Common myeloid progenitor, CD34-positive (primary cell): Measurements from ENCODE around the gene TBC1D22B. TPM values are rescaled to one million over a fixed set of nuclear protein-coding genes. Genes with fewer than 3 reads are reported as not detected.
A peak's percentile ranks its signal among the peaks of the same experiment; 100 is the strongest.

ENCODE experiments used
- CTCF ChIA-PET: fragments of 350-600 bp; sonication (Branson Sonifier 250); formaldehyde crosslinking; loops from one replicate; lab custom pipeline; 2021; ENCODE audit warnings: antibody characterized with exemption; lab: Charles Lee
- POLR2A ChIA-PET: fragments of 350-600 bp; sonication (Branson Sonifier 250); formaldehyde crosslinking; loops from one replicate; lab custom pipeline; 2021; ENCODE audit warnings: antibody characterized with exemption; lab: Charles Lee
- DNase-seq, 3 donors: peaks; one replicate each; pipeline versions ENCODE4 v3.0.0 to v3.0.0-alpha.2; 2013
- H3K27ac ChIP-seq, 2 experiments: 1 replicate in 1 of 2; 2 replicates in 1 of 2; pipeline ENCODE4 v1.7.0; 2013; ENCODE audit warnings: inconsistent platforms in 2 of 2, low read length in 2 of 2, mild to moderate bottlenecking in 2 of 2, low read depth in 1 of 2, moderate library complexity in 1 of 2; ENCODE audit not compliant: severe bottlenecking in 2 of 2, insufficient read depth in 1 of 2, poor library complexity in 1 of 2
- H3K27me3 ChIP-seq, 5 experiments: replicated peaks in 2 of 5; 1 replicate in 3 of 5; 2 replicates in 2 of 5; pipeline versions ENCODE4 v1.6.1 to v1.7.0; 2013; ENCODE audit warnings: low read length in 4 of 5, mild to moderate bottlenecking in 2 of 5, moderate library complexity in 2 of 5, inconsistent platforms in 1 of 5; ENCODE audit not compliant: insufficient read depth in 5 of 5, control insufficient read depth in 4 of 5
- H3K36me3 ChIP-seq, 4 experiments: 1 replicate in 2 of 4; 2 replicates in 2 of 4; pipeline versions ENCODE4 v1.6.1 to v1.7.0; 2013; ENCODE audit warnings: low read length in 3 of 4, control low read depth in 1 of 4, mild to moderate bottlenecking in 1 of 4; ENCODE audit not compliant: control insufficient read depth in 4 of 4, insufficient read depth in 4 of 4
- H3K4me1 ChIP-seq, 4 experiments: 1 replicate in 3 of 4; 2 replicates in 1 of 4; pipeline versions ENCODE4 v1.6.1 to v1.7.1; 2013; ENCODE audit warnings: low read length in 3 of 4, mild to moderate bottlenecking in 3 of 4, control low read depth in 1 of 4, inconsistent platforms in 1 of 4, moderate library complexity in 1 of 4; ENCODE audit not compliant: control insufficient read depth in 4 of 4, insufficient read depth in 4 of 4; ENCODE audit errors: control extremely low read depth in 1 of 4
- H3K4me3 ChIP-seq, 7 experiments: 1 replicate in 4 of 7; 2 replicates in 3 of 7; pipeline versions ENCODE4 v1.5.1 to v1.7.0; 2013; ENCODE audit warnings: mild to moderate bottlenecking in 7 of 7, low read length in 6 of 7, moderate library complexity in 6 of 7, inconsistent platforms in 2 of 7, low read depth in 2 of 7, control low read depth in 1 of 7; ENCODE audit not compliant: insufficient read depth in 4 of 7, control insufficient read depth in 1 of 7; ENCODE audit errors: extremely low read depth in 1 of 7
- H3K9me3 ChIP-seq, 5 experiments: 1 replicate in 4 of 5; 2 replicates in 1 of 5; pipeline versions ENCODE4 v1.6.1 to v1.7.1; 2013; ENCODE audit warnings: low read length in 4 of 5, mild to moderate bottlenecking in 2 of 5, inconsistent platforms in 1 of 5, low read depth in 1 of 5, moderate library complexity in 1 of 5; ENCODE audit not compliant: control insufficient read depth in 4 of 5, insufficient read depth in 2 of 5; ENCODE audit errors: control extremely low read depth in 1 of 5
- WGBS: methylation state at CpG from one replicate; pipeline ENCODE4 v1.1.5; 2013; ENCODE audit not compliant: insufficient coverage; 5-methylcytosine and 5-hydroxymethylcytosine counted together
- polyA plus RNA-seq: library from polyadenylated mRNA; unstranded; fragments of 120-200 nt; gene quantifications from one replicate; pipeline ENCODE4 v1.2.1, GENCODE V29; 2013

Gene TBC1D22B
- 9.6 TPM for polyA plus RNA-seq

GRCh38 chr6:37257634-37258404 is at the start of gene TBC1D22B, which contains the start of gene TMEM217:
Gene TBC1D22B, plus strand, starts transcription at chr6:37257772. Its CDS starts 146 bp downstream, at chr6:37257918.
Gene TMEM217, minus strand, starts transcription at chr6:37258144. Its CDS starts 39,114 bp downstream, at chr6:37219030.
- peaks cover 22 to 29% (median 25%) of the 10 kb centered on the region in 4 experiments for H3K4me1 ChIP-seq
- ChIA-PET CTCF (interaction anchor here (0.9 to 2.7 kb wide), 5 partner anchors 10 to 62 kb away, joined by 3 to 8 read pairs (median 4); no protein-coding TSS in a partner anchor), POLR2A (interaction anchor here (0.6 to 1.5 kb wide), 11 partner anchors 10 to 88 kb away, joined by 3 to 10 read pairs (median 4); partner anchors contain the start of gene PIM1)
- 0% methylated on average over 24 of the region's 45 CpGs for WGBS
- peaks cover 0 to 2% (median 0%) of the 10 kb centered on the region in 4 experiments for H3K36me3 ChIP-seq
- peak; percentile 94 to 95 (median 94) for DNase-seq
- no peaks in the 10 kb centered on the region for H3K9me3 ChIP-seq
- H3K27ac ChIP-seq = peak within 1 kb of the TSS; percentile 96 to 98
- no peaks in the 10 kb centered on the region for H3K27me3 ChIP-seq
- H3K4me3 ChIP-seq = peak within 1 kb of the TSS; percentile 81 to 96 (median 92)

- Histone ChIP-seq H3K27me3 (no peaks in the 10 kb centered on the region), H3K9me3 (no peaks in the 10 kb centered on the region), H3K36me3 (no peaks in the 10 kb centered on the region), H3K27ac (no peak overlapping the region), H3K4me3 (no peak overlapping the region), H3K4me1 (peaks cover 10 to 61% (median 53%) of the 10 kb centered on the region in 4 experiments)
- ChIA-PET CTCF (interaction anchor here (1.1 to 23.7 kb wide), 13 partner anchors 9 to 449 kb away, joined by 3 to 618 read pairs (median 5); partner anchors contain the start of gene PIM1), POLR2A (interaction anchor here (0.7 to 2.1 kb wide), 3 partner anchors 32 to 233 kb away, joined by 3 to 8 read pairs (median 4); no protein-coding TSS in a partner anchor)
- 56% methylated on average over 7 of the region's 7 CpGs for WGBS
- peak; percentile 87 to 92 (median 90) for DNase-seq
Observed at GRCh38 chr6:37207903-37208456, 49.6 kb upstream of the TBC1D22B start.

- DNase-seq = no peak
- no peaks in the 10 kb centered on the region for H3K27me3 ChIP-seq
- WGBS = 98% methylated on average over 6 of the region's 7 CpGs
- peaks cover 5 to 55% (median 46%) of the 10 kb centered on the region in 4 experiments for H3K4me1 ChIP-seq
- POLR2A ChIA-PET = interaction anchor here (0.9 to 2.1 kb wide), 2 partner anchors 27 to 33 kb away, joined by 3 to 8 read pairs; no protein-coding TSS in a partner anchor
- no peaks in the 10 kb centered on the region for H3K36me3 ChIP-seq
- H3K9me3 ChIP-seq = no peaks in the 10 kb centered on the region
- no peak overlapping the region for H3K4me3 ChIP-seq
- H3K27ac ChIP-seq = no peak overlapping the region
- CTCF ChIA-PET = interaction anchor here (0.7 to 23.7 kb wide), 18 partner anchors 10 to 447 kb away, joined by 3 to 618 read pairs (median 4); partner anchors contain the start of gene PIM1
Observed at GRCh38 chr6:37208793-37209192, 48.8 kb upstream of the TBC1D22B start.

GRCh38 chr6:37209461-37210205 is 47.9 kb upstream of the TBC1D22B start:
- CTCF ChIA-PET = interaction anchor here (0.7 to 23.7 kb wide), 36 partner anchors 9 to 450 kb away, joined by 3 to 618 read pairs (median 4); partner anchors contain the start of genes PIM1, PPIL1 and TBC1D22B
- no peak overlapping the region for H3K4me3 ChIP-seq
- no peaks in the 10 kb centered on the region for H3K27me3 ChIP-seq
- DNase-seq = no peak
- WGBS = over 99% methylated on average over 11 of the region's 12 CpGs
- H3K36me3 ChIP-seq = no peaks in the 10 kb centered on the region
- peaks cover 5 to 49% (median 39%) of the 10 kb centered on the region in 4 experiments for H3K4me1 ChIP-seq
- H3K27ac ChIP-seq = no peak overlapping the region
- POLR2A ChIA-PET = interaction anchor here (0.6 to 2.1 kb wide), 4 partner anchors 28 to 198 kb away, joined by 3 to 8 read pairs (median 3); no protein-coding TSS in a partner anchor
- no peaks in the 10 kb centered on the region for H3K9me3 ChIP-seq

GRCh38 chr6:37210313-37210968 is 47.1 kb upstream of the TBC1D22B start:
- CTCF ChIA-PET = interaction anchor here (0.7 to 23.7 kb wide), 26 partner anchors 9 to 451 kb away, joined by 3 to 618 read pairs (median 4); partner anchors contain the start of genes PIM1, PPIL1 and TBC1D22B
- 96% methylated on average over 2 of the region's 7 CpGs for WGBS
- no peak overlapping the region for H3K4me3 ChIP-seq
- no peak overlapping the region for H3K27ac ChIP-seq
- no peaks in the 10 kb centered on the region for H3K36me3 ChIP-seq
- peaks cover 4 to 42% (median 31%) of the 10 kb centered on the region in 4 experiments for H3K4me1 ChIP-seq
- POLR2A ChIA-PET = interaction anchor here (0.6 to 1.3 kb wide), 2 partner anchors 160 to 181 kb away, joined by 3 read pairs; no protein-coding TSS in a partner anchor
- no peaks in the 10 kb centered on the region for H3K9me3 ChIP-seq
- peak; percentile 74 to 86 (median 76) for DNase-seq
- no peaks in the 10 kb centered on the region for H3K27me3 ChIP-seq

GRCh38 chr6:37212268-37212667 is 45.3 kb upstream of the TBC1D22B start:
- ChIA-PET POLR2A (interaction anchor here (1.1 kb wide), 1 partner anchor 183 kb away, joined by 4 read pairs; no protein-coding TSS in a partner anchor), CTCF (interaction anchor here (0.9 to 23.7 kb wide), 8 partner anchors 13 to 330 kb away, joined by 3 to 618 read pairs (median 5); partner anchors contain the start of gene PIM1)
- Histone ChIP-seq H3K36me3 (no peaks in the 10 kb centered on the region), H3K9me3 (no peaks in the 10 kb centered on the region), H3K4me3 (no peak overlapping the region), H3K27me3 (no peaks in the 10 kb centered on the region), H3K27ac (no peak overlapping the region), H3K4me1 (peaks cover 3 to 24% (median 15%) of the 10 kb centered on the region in 4 experiments)
- DNase-seq = no peak
- WGBS = 100% methylated on average over 7 of the region's 9 CpGs
